Measurements from ENCODE around the gene CCBE1. TPM values are rescaled to one million over a fixed set of nuclear protein-coding genes. Genes with fewer than 3 reads are reported as not detected.

CCBE1 gene
- total RNA-seq, 1 donor from 2014 or later: 4.1 TPM

DNA sequence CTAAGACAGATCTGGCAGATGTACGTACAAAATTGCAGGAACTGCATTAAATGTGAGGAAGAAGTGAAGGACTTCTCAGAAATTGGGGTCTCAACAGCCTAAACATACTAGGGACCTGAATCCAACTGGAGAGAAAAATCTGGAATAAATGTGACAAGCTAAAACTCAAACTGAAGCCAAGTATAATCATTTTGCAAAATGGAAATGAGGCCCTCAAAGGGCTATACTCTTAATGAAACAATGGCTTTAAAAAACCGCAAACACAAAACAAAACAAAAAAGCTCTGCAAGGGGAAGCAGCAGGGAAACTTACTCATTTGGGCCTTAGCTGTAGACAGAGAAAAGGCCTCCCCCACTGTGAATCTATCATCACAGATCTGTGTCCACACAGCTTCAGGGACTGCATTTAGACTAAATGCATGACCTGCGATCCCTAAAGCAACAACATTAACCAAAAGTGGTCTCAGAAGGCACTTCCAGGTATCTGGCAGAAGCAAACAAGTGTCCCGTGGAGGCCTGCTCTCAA, 63.2 kb downstream of the CCBE1 start:
- peak; percentile 65 for FAIRE-seq
- Histone ChIP-seq H3K27me3 (ENCODE audit: insufficient read depth, low read length) (no peaks in the 10 kb centered on the region), H3K4me1 (ENCODE audit: insufficient read depth, low read length) (no peaks in the 10 kb centered on the region), H4K20me1 (ENCODE audit: insufficient read depth, low read length) (no peaks in the 10 kb centered on the region), H3K9ac (ENCODE audit: low read length) (no peak overlapping the region), H3K9me3 (ENCODE audit: insufficient read depth, low read depth, low read length) (no peaks in the 10 kb centered on the region), H3K27ac (ENCODE audit: low read depth, low read length) (no peak overlapping the region), H2AFZ (ENCODE audit: low read depth, low read length) (no peak overlapping the region), H3K4me2 (ENCODE audit: low read length) (peak overlapping the region; percentile 30), H3K4me3 (ENCODE audit: insufficient read depth, low read depth, low read length) (no peak overlapping the region), H3K36me3 (ENCODE audit: insufficient read depth, low read length) (no peaks in the 10 kb centered on the region), H3K79me2 (ENCODE audit: insufficient read depth, low read length) (no peaks in the 10 kb centered on the region)
- TF ChIP-seq CTCF (IDR thresholded peaks at IDR 0.05; ENCODE audit: insufficient read depth, low read depth, low read length) (no peak), EZH2 (IDR thresholded peaks at IDR 0.05; ENCODE audit: insufficient read depth, low read length) (no peak)
- DNase-seq (ENCODE audit: low read depth): peak; percentile 20
- Mint-ChIP-seq H3K4me1 (ENCODE audit: low read depth, unreplicated experiment) (no peaks in the 10 kb centered on the region), H3K9me3 (ENCODE audit: unreplicated experiment) (no peaks in the 10 kb centered on the region), H3K27ac (ENCODE audit: unreplicated experiment) (no peak overlapping the region), H3K4me3 (ENCODE audit: unreplicated experiment) (no peak overlapping the region), H3K36me3 (ENCODE audit: low read depth, unreplicated experiment) (no peaks in the 10 kb centered on the region), H3K27me3 (ENCODE audit: low read depth, unreplicated experiment) (peaks cover 6% of the 10 kb centered on the region)

DNA sequence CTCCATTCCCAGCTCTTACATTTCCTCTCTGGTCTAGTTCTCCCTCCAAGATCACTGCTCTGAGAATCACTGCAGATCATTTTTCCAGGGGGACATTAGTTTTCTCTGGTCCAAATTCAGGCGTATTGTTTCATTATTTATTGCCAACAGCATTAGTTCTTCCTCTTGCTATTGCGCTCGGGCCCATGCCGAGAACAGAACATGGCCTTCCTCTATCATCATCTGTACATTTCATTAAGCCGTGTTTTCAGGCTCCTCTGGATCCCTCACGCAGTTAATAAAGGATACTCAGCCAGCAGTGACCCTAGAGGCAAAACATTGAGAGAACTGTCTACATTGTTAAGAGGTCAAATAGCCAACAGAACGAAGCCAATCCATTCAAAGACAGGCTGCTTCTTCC, 63.9 kb downstream of the CCBE1 start:
- no peaks in the 10 kb centered on the region for H3K4me1 Mint-ChIP-seq (ENCODE audit: low read depth, unreplicated experiment)
- no peak for FAIRE-seq

More for the DNA sequence above, 63.9 kb downstream of the CCBE1 start:
- H3K9me3 ChIP-seq (ENCODE audit: insufficient read depth, low read depth, low read length): no peaks in the 10 kb centered on the region
- H3K79me2 ChIP-seq (ENCODE audit: insufficient read depth, low read length): no peaks in the 10 kb centered on the region
- no peaks in the 10 kb centered on the region for H3K27me3 ChIP-seq (ENCODE audit: insufficient read depth, low read length)
- no peak overlapping the region for H3K9ac ChIP-seq (ENCODE audit: low read length)
- H3K4me3 Mint-ChIP-seq (ENCODE audit: unreplicated experiment): no peak overlapping the region
- H2AFZ ChIP-seq (ENCODE audit: low read depth, low read length): no peak overlapping the region
- H4K20me1 ChIP-seq (ENCODE audit: insufficient read depth, low read length): no peaks in the 10 kb centered on the region
- no peaks in the 10 kb centered on the region for H3K4me1 ChIP-seq (ENCODE audit: insufficient read depth, low read length)
- TF ChIP-seq EZH2 (IDR thresholded peaks at IDR 0.05; ENCODE audit: insufficient read depth, low read length) (no peak), CTCF (IDR thresholded peaks at IDR 0.05; ENCODE audit: insufficient read depth, low read depth, low read length) (no peak)
- H3K36me3 Mint-ChIP-seq (ENCODE audit: low read depth, unreplicated experiment): no peaks in the 10 kb centered on the region
- peaks cover 11% of the 10 kb centered on the region for H3K27me3 Mint-ChIP-seq (ENCODE audit: low read depth, unreplicated experiment)
- H3K36me3 ChIP-seq (ENCODE audit: insufficient read depth, low read length): no peaks in the 10 kb centered on the region
- no peak for DNase-seq (ENCODE audit: low read depth)
- H3K4me3 ChIP-seq (ENCODE audit: insufficient read depth, low read depth, low read length): no peak overlapping the region
- no peak overlapping the region for H3K4me2 ChIP-seq (ENCODE audit: low read length)
- no peak overlapping the region for H3K27ac ChIP-seq (ENCODE audit: low read depth, low read length)
- H3K9me3 Mint-ChIP-seq (ENCODE audit: unreplicated experiment): peaks cover 3% of the 10 kb centered on the region
- H3K27ac Mint-ChIP-seq (ENCODE audit: unreplicated experiment): no peak overlapping the region
